HK-2 (cell line): Measurements from ENCODE around the gene TYSND1.
"Not testable (repeated sequence)": the region's sequence is repeated elsewhere in the genome, so short reads cannot be mapped to it uniquely, and the experiment has no call there.

Source experiments
- DNase-seq: peaks from one replicate; pipeline ENCODE4 v3.0.0-alpha.2; 2018; ENCODE audit not compliant: unreplicated experiment

TYSND1 gene

DNA sequence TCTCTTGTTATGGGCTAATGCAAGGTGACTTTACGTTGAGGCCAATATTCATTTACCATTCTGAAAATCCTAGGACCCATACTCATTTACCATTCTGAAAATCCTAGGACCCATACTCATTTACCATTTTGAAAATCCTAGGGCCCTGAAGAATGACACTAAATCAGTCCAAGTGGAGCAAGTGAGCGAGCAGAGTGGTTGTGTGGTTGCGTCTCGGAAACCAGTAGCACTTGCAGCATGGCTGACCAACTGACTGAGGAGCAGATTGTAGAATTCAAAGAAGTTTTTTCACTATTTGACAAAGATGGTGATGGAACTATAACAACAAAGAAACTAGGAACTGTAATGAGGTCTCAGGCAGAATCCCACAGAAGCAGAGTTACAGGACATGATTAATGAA, 16.9 kb upstream of the TYSND1 start:
- DNase-seq = no peak

DNA sequence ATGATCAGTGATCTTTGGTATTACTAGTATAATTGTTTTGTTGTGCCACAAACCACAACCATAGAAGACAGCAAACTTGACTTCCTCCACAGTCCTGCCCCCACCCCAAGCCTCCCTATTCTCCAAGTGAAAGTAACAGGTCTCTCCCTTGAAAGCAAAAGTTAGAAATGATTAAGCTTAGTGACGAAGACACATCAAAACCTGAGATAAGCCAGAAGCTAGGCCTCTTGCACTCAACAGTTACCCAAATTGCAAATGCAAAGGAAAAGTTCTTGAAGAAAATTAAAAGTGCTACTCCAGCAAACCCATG, 16.3 kb upstream of the TYSND1 start:
- no peak for DNase-seq

DNA sequence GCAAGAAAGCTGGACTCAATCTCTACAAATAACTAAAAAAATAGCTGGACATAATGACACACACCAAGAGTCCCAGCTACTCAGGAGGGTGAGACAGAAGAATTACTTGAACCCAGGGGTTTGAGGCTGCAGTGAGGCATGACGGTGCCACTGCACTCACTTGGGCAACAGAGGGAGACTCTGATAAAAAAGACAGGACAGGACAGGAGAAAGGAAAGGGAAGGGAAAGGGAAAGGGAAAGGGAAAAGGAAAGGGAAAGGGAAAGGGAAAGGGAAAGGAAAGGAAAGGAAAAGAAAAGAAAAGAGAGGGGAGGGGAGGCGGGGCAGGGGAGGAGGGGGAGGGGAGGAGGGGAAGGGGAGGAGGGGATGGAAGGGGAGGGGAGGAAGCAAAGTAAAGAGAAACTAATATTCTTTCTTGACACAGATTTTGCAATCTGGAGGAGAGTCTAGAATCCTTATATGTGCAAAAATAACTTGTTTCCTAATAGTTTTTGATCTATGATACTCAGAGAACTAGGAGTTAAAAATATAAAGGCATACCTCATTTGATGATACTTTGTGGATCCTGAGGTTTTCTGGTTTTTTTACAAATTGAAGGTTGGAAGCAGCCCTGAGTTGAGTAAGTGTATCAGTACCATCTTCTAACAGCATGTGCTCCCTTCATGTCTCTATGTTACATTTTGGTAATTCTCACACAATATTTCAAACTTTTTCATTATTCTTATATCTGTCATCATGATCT, 15.8 kb upstream of the TYSND1 start:
- no peak for DNase-seq

DNA sequence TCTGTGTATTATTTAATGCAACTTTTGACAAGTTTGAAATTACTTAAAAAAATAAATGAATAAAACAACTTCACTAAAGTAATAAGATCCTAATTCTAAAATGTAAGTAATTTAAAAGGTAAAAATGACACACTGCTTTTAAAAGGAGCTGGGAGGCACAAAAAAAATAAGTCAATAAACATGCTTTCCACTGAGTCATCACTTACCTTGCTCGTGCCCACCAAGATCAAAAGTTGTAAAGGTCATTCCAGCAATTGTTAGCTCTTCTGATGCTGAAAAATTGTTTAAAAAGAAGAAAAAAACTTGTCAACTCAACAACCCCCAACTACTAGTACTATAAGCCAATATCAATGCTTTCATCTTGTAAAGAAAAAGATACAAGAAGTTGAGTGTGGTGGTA, 14.3 kb upstream of the TYSND1 start:
- DNase-seq = no peak

DNA sequence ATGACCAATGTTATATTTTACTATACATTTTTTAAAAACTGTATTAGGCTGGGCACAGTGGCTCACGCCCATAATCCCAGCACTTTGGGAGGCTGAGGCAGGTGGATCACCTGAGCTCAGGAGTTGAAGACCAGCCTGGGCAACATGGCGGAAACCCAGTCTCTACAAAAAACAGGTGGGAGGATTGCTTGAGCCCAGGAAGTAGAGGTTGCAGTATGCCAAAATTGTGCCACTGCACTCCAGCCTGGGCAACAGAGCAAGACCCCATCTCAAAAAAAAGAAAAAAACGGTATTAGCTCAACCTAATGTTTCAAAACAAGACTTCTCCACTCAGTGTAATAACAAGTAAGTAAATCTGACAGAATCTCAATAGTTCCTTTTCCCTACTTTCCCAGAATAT, 12.9 kb upstream of the TYSND1 start:
- DNase-seq = not testable (repeated sequence)

DNA sequence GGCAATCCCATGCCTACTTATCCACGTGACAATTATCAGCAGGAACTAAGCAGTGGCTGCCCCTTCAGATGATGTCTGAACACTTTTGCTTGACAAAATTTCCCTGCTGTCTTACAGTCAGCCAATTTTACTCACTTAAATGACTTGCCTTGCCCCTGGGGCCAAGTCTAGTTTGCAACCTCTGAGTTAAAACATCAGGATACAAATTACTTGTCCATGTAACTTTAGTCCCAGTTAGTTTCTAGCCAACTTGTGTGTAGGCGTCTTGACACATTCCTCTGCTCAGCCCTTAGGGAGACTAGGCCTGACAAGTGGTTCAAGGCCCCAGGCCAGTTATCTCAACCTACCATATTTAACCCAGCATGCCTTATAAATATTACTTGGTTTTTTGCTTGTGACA, 11.6 kb upstream of the TYSND1 start:
- DNase-seq = no peak

DNA sequence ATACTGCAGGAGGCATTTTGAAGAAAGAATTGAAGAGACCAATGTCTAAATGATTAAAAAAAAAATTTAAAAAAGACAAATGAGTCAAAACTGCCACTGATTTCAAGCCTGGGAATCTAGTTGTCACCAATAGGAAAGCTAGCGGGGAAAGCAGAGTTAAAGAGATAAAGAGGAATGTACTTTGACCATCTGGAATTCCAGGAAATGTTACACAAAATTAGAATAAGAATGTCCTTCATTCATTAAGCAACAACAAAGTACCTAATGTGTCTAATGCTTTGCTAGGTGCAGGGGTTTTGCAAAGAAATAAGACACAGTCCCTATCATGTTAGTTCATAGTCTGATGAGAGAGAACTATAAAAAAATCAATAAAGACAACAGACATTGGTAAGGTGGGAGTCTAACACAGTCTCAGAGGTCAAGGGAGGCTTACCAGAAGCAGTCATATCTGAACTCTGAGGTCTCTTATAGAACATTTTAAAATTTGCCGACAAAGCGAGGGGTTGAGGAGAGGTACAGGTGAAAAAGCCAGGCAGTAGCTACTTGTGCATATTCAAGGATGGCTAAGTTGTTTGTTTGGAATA, 8.8 kb upstream of the TYSND1 start:
- no peak for DNase-seq

DNA sequence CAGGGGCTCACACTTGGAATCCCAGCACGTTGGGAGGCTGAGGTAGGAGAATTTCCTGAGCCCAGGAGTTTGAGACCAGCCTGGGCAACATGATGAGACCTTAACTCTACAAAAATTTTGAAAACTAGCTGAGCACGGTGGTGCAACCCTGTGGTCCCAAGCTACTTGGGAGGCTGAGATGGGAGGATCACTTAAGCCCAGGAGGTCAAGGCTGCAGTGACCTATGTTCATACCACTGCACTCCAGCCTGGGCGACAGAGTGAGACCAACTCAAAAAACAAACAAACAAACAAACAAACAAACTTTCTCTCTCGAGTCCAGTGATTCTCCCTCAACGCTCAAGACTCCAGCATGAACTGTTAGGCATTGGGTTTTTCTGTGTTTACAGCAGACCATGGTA, 2.0 kb upstream of the TYSND1 start:
- DNase-seq = no peak

DNA sequence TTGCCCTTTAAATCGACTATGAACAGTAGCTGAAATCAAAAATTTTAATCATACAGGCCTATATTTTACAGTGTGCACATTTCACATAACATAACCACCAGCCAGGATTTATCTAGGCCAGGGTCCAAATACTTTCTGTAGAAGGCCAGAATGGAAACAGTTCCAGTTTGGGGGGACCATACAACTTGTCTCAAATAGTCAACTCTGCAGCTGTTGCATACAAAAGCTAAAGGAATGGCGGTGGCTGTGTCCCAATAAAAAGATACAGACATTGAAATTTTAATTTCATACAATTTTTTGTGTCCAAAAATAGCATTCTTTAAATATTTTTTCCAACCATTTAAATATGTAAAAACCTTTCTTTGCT, 742 bp upstream of the TYSND1 start:
- DNase-seq = no peak

DNA sequence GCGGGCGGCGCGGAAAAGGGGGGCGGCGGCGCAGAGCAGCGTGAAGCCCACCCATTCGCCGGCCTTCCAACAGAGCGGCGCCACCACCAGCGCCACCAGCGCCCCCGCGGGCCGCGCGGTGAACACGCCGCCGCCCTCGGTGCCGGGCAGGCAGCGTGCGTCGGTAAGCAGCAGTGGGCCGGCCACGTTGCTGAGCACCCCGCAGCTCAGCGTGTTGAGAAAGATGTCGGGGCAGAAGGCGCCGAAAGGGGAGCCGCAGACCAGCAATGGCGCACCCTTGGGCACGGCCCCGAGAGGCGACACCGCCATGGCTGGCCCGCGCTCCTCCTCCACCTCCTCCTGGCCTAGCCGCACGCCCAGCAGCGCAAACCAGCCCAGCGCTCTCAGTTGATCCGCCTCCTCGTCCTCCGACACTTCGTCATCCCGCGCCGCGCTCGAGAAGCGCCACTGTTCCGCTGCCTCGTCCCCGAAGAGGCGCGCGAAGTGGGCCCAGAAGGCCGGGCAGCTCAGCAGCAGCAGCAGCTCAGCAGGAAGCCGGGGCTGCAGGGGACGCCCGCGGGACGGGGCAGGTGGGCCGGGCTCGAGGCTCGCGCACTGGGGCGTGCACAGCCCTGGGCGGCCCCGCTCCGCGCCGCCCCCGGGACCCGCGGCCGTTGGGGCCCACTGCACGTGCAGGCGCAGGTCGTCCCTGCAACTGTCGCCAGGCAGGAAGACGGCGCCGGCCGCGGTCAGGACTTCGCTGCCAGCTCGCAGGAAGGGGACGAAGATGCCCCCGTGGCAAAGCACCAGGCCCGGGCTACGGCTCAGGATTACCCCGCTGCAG, 623 bp downstream of the TYSND1 start:
- DNase-seq = peak; percentile 82

DNA sequence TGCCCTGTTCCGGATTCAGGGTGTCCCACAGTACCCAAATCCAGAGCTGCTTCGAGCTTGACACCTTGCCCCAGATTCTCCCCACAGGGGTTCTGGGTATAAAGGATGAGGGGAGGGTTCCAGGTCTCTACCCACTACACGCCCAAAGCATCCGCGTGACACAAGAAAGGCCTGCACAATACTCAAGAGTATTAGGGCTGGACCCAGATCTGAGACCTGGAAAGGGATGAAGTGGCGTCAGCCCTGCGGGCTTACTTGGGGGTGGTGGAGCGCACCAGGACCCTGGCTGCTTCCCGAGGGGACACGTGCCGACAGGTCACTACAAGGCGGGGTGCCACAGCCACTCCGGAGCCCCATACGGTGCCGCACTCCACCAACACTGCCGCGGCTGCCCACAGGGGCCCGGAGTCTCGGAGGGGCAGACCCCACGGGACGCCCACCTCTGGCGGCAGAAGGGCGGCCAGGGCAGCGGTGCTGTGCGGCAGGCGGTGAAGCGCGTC, 1.3 kb downstream of the TYSND1 start:
- no peak for DNase-seq

DNA sequence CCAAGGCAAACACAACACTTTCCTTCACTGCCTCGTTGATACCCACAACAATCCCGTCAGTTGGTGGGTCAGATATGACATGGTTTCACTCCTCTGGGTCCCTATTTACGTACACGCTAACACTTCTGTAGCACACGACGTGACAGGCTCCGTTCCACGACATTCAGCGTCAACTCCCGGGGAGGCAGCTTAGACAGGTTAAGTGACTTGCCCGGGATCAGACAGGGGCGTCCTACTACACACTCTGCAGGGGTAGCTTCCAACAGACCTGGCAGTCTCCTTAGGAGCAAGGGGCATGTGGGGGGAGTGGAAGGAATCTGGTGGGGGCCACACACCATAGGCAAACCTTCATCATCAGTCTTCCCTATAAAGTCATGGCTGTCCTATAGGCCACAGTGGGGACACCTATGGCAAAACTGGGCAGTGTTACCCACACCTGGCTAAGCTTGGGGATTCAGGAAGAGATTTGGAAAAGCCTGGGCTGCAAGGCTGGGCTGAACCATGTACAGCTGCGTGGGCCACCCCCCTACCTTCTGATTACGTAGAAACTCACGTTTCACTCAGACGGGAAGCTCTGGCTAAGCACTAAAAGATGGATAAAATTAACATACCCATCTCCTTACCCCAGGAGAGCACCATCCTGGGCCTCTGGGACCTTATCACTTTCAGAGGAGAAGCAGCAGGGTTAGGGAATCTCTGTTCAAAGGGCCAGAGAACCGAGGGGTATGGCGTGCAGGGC, 2.0 kb downstream of the TYSND1 start:
- no peak for DNase-seq

DNA sequence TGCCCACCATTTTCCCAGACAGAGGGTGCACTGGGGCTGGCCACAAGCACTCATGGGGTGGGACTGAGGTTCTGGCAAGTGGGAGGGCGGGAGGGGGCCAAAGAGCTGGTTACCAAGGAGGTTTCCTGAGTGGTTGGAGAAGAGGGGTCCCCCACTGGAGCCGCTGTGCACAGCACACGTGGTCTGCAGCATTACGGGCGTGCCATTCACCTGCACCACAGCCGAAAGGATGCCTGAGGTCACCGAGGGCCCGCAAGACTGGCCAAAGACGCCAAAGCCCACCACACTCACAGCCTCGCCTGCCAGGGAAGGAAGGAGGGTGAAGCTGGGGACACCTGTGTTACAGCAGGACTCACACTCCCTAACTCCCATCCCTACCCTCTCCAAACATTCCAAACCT, 3.9 kb downstream of the TYSND1 start:
- no peak for DNase-seq

DNA sequence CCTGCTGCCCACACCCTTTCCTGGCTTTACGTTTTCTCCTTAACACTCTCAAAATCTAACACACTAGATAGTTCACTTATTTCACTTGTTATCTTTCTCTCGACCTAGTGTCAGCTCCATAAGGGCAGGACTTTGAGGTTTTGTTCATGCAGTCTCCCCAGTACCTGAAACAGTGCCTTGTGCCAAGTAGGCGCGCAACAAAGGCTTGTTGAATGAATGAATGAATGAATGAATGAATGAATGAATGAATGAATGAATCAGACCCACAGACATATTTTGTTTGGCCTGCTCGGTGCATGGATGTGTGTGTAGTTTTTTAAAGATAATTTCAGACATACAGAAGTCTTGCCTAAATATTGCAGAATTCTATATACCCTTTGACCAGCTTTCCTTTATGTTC, 6.2 kb downstream of the TYSND1 start:
- no peak for DNase-seq

DNA sequence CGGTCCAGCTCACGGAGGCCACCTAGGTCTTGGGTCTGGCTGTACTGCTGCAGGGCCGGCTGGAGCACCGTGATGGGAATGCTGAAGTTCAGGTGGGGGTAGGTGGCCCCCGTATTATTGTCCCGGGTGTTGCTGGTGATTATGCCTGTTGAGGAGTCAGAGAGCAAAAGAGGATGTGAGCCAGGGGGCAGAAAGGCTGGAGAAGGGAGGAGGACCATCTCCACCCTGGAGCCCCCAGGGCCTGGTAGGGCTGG, 6.6 kb downstream of the TYSND1 start:
- DNase-seq = no peak

DNA sequence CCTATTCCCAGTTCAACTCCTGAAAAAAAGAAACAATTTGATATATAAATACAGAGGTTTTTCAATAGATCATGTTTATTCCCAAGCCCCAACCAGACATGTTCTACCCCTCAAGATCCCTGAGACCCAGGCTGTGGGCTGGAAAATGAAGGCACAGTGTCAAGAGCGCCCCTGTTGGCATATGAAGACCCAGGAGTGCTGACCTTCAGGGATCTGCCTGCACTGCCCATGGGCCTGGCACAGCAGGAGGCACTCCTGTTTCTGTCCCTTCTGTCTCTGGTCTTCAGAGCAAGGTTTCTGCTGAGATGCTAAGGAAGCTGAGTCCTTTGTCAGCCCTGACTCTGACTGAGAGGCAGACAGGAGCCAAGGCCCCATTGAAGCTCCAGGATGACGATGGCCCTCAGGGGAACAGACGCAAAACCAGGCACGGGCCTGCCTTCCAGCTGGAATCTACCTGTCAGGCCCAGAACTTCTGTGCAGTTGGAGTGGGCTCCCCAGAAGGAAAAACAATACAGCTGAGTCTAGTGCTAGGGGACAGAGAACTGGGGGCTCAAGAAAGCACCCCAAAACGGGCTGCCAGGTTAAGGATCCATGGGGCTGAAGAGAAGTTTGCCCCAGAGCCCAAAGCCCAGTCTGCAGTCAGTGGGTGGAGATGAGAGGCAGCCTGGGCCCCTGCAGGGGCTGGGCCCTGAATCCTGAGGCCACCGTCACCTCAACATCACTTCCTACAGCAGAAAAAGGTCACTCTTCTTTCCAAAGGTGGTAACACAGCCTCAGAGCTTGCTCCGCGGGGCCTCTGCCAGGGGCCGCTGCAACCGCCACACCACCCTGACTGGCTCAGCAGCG, 7.1 kb downstream of the TYSND1 start:
- DNase-seq = no peak

DNA sequence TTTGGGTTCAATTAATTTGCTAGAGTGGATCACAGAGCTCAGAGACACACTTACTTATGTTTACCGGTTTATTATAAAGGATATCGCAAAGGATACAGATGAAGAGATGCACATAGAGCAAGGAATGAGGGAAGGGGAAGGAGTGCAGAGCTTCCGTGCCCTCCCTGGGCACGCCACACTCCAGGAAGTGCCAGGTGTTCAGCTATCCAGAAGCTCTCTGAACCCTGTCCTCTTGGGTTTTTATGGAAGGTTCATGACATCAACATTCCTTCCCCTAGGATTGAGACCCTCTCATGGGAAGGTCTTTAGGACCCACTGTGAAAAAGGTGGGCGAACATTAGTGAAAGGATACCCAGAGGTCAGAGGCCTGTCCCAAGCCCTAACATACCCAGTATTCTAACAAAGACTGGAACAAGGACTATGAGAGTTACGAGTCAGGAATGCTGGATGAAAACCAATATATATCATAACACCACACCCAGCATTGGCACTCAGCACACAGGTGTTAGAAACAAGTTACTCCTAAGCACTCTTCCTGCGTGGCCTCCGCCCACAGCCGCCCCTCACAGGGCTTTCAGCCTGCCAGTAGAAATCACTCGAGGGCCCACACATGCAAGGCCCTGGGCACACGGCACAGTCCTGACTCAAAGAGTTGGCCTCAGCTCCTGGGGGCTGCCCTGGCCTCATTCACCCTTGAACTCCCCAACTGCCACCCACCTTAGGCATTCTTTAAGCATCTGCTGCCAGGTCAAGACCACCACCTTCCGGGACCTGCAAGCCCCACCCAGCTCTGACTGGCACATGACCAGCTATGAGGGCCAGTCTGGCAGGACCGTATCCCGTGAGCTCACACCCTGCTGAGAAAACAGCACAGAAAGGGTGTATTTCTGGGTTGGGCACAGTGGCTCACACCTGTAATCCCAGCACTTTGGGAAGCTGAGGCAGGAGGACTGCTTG, 8.3 kb downstream of the TYSND1 start:
- no peak for DNase-seq

DNA sequence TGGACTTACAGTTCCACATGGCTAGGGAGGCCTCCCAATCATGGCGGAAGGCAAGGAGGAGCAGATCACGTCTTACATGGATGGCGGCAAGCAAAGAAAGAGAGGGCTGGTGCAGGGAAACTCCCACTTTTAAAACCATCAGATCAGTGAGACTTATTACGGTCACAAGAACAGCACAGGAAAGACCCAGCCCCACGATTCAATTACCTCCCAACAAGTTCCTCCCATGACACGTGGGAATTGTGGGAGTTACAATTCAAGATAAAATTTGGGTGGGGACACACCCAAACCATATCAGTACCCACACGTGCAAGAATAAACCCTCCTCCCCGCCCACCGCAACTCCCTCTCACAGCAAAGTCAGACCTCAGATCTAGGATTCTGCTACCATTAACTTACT, 9.4 kb downstream of the TYSND1 start:
- DNase-seq = no peak

DNA sequence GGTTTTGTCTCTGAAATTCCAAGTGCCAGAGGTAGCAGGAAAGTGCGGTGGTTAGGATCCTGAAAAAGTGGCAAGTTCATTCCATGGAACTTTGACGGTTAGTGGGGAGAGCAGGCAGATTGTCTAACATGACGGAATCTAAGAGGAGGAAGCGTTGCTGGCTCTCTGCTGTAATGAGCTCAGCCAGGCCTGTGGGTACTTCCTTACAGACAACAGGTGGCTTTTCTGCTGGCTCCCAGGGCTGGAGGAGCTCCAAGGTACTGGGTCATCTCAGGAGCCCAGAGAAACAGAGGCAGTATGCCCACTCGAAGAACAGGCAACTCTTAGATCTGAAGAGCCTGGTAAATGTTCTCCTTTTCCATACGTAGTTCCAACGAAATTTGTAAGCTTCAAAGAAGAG, 10.8 kb downstream of the TYSND1 start:
- DNase-seq = no peak

DNA sequence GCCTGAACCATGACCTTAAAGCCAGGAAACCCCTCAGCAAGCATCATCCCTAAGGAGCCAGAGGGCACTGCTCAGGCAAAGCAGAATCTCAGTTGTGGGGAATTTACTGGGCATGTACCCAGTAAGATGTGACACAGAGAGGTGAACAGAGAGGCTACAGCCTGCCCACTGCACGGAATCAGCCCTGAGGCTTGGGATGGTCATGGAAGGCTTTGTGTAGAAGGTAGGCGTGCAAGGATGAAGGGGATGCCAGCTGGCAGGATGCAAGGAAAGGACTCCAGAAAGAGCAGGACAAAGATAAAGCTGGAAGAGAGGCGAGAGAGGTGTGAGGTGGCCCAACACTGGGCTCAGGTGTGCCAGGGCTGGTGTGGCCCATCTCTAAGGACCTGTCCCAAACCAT, 11.5 kb downstream of the TYSND1 start:
- no peak for DNase-seq
